Measurements from ENCODE around the gene TTLL7. TPM values are rescaled to one million over a fixed set of nuclear protein-coding genes. Genes with fewer than 3 reads are reported as not detected.

TTLL7 gene
- total RNA-seq, 1 experiment from 2014 or later: 6.6 TPM

GRCh38 chr1:83838573-83838972 lies 160.4 kb downstream of the TTLL7 start:
- H3K27ac ChIP-seq (ENCODE audit: insufficient read length, low read depth, low read length): no peak overlapping the region
- no peak overlapping the region for H3K9ac ChIP-seq (ENCODE audit: extremely low read depth, insufficient read length, low read length)
- H3K4me1 Mint-ChIP-seq: peaks cover 11 to 16% of the 10 kb centered on the region in 2 experiments
- no CpG with 5 or more reads among the region's 5 CpGs for WGBS (ENCODE audit: extremely low coverage, insufficient read length, low lambda C conversion rate)
- no peak overlapping the region for H3K4me2 ChIP-seq (ENCODE audit: insufficient read depth, insufficient read length, low read length)
- no peak overlapping the region for H3K4ac ChIP-seq (ENCODE audit: low read depth, low read length)
- H3K23me2 ChIP-seq (ENCODE audit: insufficient read length, low read depth, low read length, poor library complexity, severe bottlenecking): no peaks in the 10 kb centered on the region
- H4K5ac ChIP-seq (ENCODE audit: insufficient read length, low read depth, low read length): no peak overlapping the region
- no peak overlapping the region for H4K91ac ChIP-seq (ENCODE audit: insufficient read length, low read depth, low read length)
- no peak overlapping the region for H2BK5ac ChIP-seq (ENCODE audit: insufficient read length, low read length)
- H3K27me3 ChIP-seq (ENCODE audit: insufficient read depth, low read length): no peaks in the 10 kb centered on the region
- no peak overlapping the region for H2AK5ac ChIP-seq (ENCODE audit: insufficient read length, low read length)
- no peak overlapping the region for H2BK12ac ChIP-seq (ENCODE audit: insufficient read length, low read depth, low read length)
- H3K27ac Mint-ChIP-seq: peak overlapping the region in 2 of 3 experiments; percentile 62 to 69; a peak in 4 of 7 replicates
- no peak overlapping the region for H3T11ph ChIP-seq (ENCODE audit: low read length)
- no peak overlapping the region for H3K23ac ChIP-seq (ENCODE audit: insufficient read length, low read depth, low read length)
- H3K18ac ChIP-seq (ENCODE audit: insufficient read length, low read depth, low read length): no peak overlapping the region
- TF ChIP-seq, protein P1, sequence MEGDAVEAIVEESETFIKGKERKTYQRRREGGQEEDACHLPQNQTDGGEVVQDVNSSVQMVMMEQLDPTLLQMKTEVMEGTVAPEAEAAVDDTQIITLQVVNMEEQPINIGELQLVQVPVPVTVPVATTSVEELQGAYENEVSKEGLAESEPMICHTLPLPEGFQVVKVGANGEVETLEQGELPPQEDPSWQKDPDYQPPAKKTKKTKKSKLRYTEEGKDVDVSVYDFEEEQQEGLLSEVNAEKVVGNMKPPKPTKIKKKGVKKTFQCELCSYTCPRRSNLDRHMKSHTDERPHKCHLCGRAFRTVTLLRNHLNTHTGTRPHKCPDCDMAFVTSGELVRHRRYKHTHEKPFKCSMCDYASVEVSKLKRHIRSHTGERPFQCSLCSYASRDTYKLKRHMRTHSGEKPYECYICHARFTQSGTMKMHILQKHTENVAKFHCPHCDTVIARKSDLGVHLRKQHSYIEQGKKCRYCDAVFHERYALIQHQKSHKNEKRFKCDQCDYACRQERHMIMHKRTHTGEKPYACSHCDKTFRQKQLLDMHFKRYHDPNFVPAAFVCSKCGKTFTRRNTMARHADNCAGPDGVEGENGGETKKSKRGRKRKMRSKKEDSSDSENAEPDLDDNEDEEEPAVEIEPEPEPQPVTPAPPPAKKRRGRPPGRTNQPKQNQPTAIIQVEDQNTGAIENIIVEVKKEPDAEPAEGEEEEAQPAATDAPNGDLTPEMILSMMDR (conservative IDR thresholded peaks at IDR 0.05): no peak
- no peaks in the 10 kb centered on the region for H3K36me3 Mint-ChIP-seq (ENCODE audit: insufficient read depth in 1 of 3, low read depth in 3 of 3)
- no peak overlapping the region for H3K14ac ChIP-seq (ENCODE audit: insufficient read depth, low read length)
- no peak overlapping the region for H4K8ac ChIP-seq (replicated peaks; ENCODE audit: insufficient read length, low read depth, low read length)
- no peak overlapping the region for H2AFZ ChIP-seq (ENCODE audit: low read length)
- H3K27me3 Mint-ChIP-seq (ENCODE audit: low read depth): no peaks in the 10 kb centered on the region
- peaks cover 4% of the 10 kb centered on the region; the same call in 1 of the 2 replicates for H3K4me1 ChIP-seq (ENCODE audit: insufficient read depth, low read length)
- H3K4me3 Mint-ChIP-seq: no peak overlapping the region
- H2BK120ac ChIP-seq (ENCODE audit: low read depth, low read length, poor library complexity, severe bottlenecking): no peak overlapping the region
- H3K9me3 Mint-ChIP-seq: no peaks in the 10 kb centered on the region
- H3K79me2 ChIP-seq (ENCODE audit: insufficient read depth, low read length): no peaks in the 10 kb centered on the region
- no peak overlapping the region for H2BK15ac ChIP-seq (ENCODE audit: low read depth, low read length)
- no peaks in the 10 kb centered on the region for H4K20me1 ChIP-seq (ENCODE audit: control insufficient read depth, insufficient read depth, insufficient read length)
- no peak overlapping the region for H2BK20ac ChIP-seq (ENCODE audit: low read depth, low read length, poor library complexity, severe bottlenecking)
- H3K56ac ChIP-seq (ENCODE audit: insufficient read length, low read depth, low read length): no peak overlapping the region
- no peaks in the 10 kb centered on the region for H3K79me1 ChIP-seq (ENCODE audit: insufficient read depth, low read depth, low read length, poor library complexity, severe bottlenecking)
- H3K9me3 ChIP-seq (ENCODE audit: control insufficient read depth, low read depth, low read length): no peaks in the 10 kb centered on the region
- no peak for DNase-seq
